ENCODE data around the gene PCSK7.
"Not testable (repeated sequence)": the region's sequence is repeated elsewhere in the genome, so short reads cannot be mapped to it uniquely, and the experiment has no call there.

The PCSK7 gene

DNA sequence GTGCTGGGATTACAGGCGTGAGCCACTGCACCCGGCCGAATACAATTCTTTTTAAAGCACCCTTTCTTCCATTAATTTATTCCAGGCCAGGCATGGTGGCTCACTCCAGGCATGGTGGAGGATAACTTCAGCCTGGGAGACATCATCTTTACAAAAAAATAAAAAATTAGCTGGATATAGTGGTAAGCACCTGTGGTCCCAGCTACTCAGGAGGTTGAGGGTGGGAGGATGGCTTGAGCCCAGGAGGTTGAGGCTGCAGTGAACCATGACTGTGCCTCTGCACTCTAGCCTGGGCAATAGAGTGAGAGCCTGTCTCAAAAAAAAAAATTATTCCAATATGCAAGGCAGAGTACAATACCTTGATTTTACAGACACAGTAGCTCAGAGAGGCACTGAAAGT is 21.3 kb downstream of the PCSK7 start:
- Mint-ChIP-seq H3K4me1 (ENCODE audit: low read depth) (peaks cover 4% of the 10 kb centered on the region), H3K36me3 (ENCODE audit: low read depth) (peaks cover 26% of the 10 kb centered on the region), H3K27ac (no peak overlapping the region), H3K9me3 (no peaks in the 10 kb centered on the region), H3K27me3 (ENCODE audit: low read depth) (no peaks in the 10 kb centered on the region), H3K4me3 (no peak overlapping the region)

DNA sequence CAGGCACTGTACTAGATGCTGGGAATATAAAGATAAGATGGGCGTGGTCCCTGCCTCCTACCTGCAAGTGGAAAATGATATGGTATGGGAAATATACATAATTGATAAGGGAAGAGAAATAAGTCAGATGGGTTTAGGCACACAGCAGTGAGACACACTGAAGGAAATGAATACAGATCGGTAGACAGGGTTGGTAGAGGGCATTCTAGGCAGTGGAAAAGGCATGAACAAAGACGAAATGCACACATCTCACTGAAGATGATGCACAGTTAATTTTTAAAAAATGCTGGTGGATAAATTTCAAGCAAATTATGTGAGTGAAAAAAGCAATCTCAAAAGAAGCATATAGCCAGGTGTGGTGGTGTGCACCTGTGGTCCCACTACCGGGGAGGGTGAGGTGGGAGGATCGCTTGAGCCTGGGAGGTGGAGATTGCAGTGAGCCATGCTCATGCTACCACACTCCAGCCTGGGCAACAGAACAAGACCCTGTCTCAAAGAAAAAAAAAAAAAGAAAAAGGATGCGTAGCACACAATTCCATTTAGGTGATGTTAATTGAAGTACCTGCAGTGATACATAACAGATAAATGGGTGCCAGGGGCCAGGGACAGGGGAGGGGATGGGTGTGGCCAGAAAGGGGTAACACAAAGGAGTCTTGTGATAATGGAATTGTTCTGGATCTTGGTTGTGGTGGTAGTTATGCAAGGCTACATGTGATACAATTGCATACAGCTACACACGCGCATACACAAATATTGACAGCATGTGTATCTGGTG is 22.3 kb downstream of the PCSK7 start:
- not testable (repeated sequence) for H3K4me1 Mint-ChIP-seq (ENCODE audit: low read depth); H3K4me3 Mint-ChIP-seq; H3K9me3 Mint-ChIP-seq; H3K27ac Mint-ChIP-seq; H3K27me3 Mint-ChIP-seq (ENCODE audit: low read depth)
- H3K36me3 Mint-ChIP-seq (ENCODE audit: low read depth), result peaks cover 33% of the 10 kb centered on the region

DNA sequence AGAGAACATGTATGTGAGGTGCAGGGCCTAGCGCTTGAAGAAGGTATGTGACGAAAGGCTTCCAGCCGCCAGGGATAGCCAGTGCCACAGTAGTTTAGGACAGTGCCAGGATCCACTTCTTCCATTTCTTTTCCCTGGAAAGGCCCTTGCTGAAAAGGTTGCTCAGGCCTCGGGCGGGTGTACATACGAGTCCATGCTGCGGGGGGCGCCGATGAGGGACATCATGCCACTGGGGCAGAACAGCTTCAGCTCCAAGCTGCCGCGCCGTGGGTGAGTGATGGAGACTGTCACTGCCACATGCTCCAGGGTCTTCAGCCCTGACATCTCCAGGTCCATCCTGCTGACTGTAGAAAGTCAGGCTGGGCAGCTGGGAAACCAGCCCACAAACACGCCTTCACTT is 23.2 kb downstream of the PCSK7 start:
- not testable (repeated sequence) for H3K27me3 Mint-ChIP-seq (ENCODE audit: low read depth); H3K4me1 Mint-ChIP-seq (ENCODE audit: low read depth); H3K9me3 Mint-ChIP-seq; H3K27ac Mint-ChIP-seq; H3K4me3 Mint-ChIP-seq
- H3K36me3 Mint-ChIP-seq (ENCODE audit: low read depth), result peaks cover 32% of the 10 kb centered on the region

DNA sequence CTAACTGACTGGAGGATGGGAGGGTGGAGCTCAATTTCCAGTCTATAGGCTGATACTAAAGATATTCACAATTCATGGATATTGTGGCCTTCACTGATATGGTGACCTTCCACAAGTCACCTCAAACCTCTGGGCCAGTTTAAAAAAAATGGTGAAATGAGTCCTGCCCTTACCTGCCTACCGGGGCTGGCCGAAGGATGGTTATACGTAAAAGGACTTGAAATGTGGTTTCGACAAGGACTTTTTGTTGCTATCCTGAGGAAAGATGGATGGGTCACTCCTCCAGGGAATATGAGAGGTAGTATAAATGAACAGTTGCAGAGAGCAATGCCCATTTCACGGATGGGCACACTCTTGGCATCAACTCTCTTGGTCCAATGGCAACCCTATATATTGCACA is 24.4 kb downstream of the PCSK7 start:
- H3K9me3 Mint-ChIP-seq; H3K4me3 Mint-ChIP-seq; H3K4me1 Mint-ChIP-seq (ENCODE audit: low read depth); H3K27me3 Mint-ChIP-seq (ENCODE audit: low read depth); H3K27ac Mint-ChIP-seq: not testable (repeated sequence)
- H3K36me3 Mint-ChIP-seq (ENCODE audit: low read depth), result peaks cover 25% of the 10 kb centered on the region

DNA sequence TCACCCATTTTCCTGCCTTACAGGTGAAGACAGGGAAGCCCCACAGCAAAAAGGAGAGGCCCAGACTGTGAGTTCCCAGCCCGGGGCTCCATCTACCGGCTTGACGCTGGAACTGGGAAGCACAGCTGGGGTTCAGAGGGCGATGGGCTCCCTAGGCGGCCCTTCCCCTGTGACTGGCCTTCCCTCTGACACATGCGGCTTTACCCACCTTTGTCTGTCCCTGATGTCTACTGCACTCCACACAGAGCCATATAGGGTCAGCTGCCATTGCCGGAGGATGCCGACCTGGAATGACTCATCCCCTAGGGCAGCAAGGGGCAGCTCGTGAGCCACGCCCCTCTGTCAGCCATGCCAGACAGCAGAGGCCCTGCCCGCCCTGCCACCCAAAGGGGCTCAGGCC is 25.0 kb downstream of the PCSK7 start:
- not testable (repeated sequence) for H3K9me3 Mint-ChIP-seq; H3K4me3 Mint-ChIP-seq; H3K27me3 Mint-ChIP-seq (ENCODE audit: low read depth); H3K4me1 Mint-ChIP-seq (ENCODE audit: low read depth); H3K27ac Mint-ChIP-seq
- H3K36me3 Mint-ChIP-seq (ENCODE audit: low read depth), result peaks cover 25% of the 10 kb centered on the region

DNA sequence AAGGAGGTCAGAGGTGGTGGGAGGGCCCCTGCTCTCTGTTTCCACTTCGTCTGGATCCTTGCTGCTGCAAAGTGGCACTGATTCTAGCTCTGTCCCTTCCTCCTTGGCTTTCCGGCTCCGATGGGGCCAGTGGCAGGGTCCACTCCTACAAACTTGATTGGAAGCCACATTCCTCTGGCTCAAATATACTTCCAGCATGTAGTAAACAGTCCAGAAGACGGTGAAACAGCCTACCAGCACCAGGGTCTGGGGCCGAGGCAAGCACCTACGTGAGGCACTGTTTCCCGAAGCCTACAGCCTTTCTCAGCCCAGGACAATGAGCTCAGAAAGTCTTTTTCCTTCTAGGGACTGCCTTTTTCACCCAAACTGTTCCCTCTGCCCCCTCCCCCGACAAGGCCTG is 25.8 kb downstream of the PCSK7 start:
- not testable (repeated sequence) for H3K4me1 Mint-ChIP-seq (ENCODE audit: low read depth); H3K27ac Mint-ChIP-seq; H3K27me3 Mint-ChIP-seq (ENCODE audit: low read depth); H3K4me3 Mint-ChIP-seq; H3K9me3 Mint-ChIP-seq
- H3K36me3 Mint-ChIP-seq (ENCODE audit: low read depth), result peaks cover 20% of the 10 kb centered on the region

DNA sequence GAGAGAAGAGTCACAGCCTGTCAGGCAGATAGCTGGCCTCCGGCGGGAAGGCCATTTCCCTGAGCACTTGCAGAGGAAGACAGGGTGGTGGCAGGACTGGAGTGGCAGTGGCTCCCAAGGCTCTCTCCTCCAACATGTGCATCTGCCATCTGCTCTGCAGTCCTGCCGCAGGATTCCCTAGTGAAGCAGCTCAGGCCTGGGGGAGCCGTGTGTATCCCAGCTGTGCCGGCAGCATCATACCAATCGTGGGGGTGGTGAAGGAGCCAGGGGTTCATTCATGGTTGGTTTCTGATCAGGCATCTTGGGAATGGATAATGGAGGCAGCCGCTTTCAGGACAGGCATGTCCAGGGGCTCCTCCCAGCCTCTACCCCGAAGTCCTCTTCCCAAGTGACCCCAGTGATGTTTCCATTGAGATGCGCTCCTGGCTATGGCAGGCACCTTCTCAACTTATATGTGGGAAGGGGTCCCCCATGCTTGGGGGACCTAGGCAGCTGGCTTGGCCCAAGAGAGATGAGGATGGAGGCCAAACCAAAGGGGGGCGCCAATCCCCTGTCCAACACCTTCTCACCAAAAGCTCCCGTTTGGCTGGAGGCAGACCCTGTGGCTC is 26.6 kb downstream of the PCSK7 start:
- Mint-ChIP-seq H3K36me3 (ENCODE audit: low read depth) (peaks cover 20% of the 10 kb centered on the region), H3K27ac (no peak overlapping the region), H3K27me3 (ENCODE audit: low read depth) (no peaks in the 10 kb centered on the region), H3K4me1 (ENCODE audit: low read depth) (no peaks in the 10 kb centered on the region), H3K9me3 (no peaks in the 10 kb centered on the region), H3K4me3 (no peak overlapping the region)

DNA sequence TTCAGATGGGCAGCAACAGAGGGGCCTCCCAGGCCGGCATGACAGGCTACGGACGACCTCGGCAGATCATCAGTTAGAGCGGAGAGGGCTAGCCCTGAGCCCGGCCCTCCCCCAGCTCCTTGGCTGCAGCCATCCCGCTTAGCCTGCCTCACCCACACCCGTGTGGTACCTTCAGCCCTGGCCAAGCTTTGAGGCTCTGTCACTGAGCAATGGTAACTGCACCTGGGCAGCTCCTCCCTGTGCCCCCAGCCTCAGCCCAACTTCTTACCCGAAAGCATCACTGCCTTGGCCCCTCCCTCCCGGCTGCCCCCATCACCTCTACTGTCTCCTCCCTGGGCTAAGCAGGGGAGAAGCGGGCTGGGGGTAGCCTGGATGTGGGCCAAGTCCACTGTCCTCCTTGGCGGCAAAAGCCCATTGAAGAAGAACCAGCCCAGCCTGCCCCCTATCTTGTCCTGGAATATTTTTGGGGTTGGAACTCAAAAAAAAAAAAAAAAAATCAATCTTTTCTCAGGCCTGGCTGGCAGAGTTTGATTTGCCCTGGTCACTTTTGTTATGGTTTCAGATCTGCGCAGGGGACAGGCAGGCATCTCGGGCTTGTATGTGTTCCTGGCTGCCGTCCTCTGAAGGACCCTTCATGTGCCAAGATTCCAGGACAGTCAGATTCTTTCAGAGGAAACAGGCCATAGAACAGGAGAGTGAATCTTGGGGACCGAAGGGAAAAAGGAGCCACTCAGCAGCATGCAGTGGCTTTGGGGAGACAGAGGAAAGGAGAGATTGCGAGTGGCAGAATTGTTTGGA is 27.4 kb downstream of the PCSK7 start:
- Mint-ChIP-seq H3K4me3 (no peak overlapping the region), H3K9me3 (no peaks in the 10 kb centered on the region), H3K27ac (no peak overlapping the region), H3K27me3 (ENCODE audit: low read depth) (no peaks in the 10 kb centered on the region), H3K36me3 (ENCODE audit: low read depth) (peaks cover 17% of the 10 kb centered on the region), H3K4me1 (ENCODE audit: low read depth) (no peaks in the 10 kb centered on the region)

DNA sequence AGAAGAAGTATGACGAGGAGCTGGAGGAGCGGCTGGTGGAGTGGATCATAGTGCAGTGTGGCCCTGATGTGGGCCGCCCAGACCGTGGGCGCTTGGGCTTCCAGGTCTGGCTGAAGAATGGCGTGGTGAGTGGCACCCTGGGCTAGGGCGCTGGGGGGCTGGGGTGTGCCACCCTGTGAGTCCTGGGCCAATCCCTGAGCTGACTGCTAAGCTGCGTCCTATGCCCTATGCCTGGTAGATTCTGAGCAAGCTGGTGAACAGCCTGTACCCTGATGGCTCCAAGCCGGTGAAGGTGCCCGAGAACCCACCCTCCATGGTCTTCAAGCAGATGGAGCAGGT is 28.8 kb downstream of the PCSK7 start:
- Mint-ChIP-seq H3K27me3 (ENCODE audit: low read depth) (no peaks in the 10 kb centered on the region), H3K4me1 (ENCODE audit: low read depth) (no peaks in the 10 kb centered on the region), H3K9me3 (no peaks in the 10 kb centered on the region), H3K36me3 (ENCODE audit: low read depth) (peaks cover 16% of the 10 kb centered on the region), H3K4me3 (no peak overlapping the region), H3K27ac (no peak overlapping the region)

DNA sequence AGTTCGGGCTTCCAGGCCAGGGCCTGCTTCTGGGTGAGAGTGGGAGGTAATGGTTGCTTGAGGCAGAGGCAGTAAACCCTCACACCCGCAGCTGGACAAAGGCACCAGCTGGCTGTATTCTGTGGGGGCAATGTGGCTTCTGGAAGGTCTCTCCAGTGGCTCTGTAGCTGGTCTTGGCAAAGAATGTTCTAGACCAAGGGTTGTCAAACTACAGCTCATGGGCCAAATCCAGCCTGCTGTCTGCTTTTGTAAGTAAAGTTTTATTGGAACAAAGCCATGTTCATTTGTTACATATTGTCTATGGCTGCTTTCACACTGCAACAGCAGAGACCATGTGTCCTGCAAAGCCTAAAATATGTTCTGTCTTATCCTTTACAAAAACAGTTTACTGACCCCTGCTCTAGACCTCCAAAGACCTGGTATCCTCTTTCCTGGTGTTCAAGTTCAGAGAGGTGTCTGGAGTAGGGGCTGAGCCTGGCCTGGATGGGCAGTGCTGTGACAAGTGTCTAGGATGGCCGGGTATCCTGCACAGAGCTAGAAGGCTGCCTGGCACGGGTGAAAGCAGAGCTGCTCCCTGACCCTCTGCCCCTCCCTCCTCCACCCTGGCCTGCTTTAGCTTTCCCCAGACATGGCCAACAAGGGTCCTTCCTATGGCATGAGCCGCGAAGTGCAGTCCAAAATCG is 29.3 kb downstream of the PCSK7 start:
- no peak overlapping the region for H3K27ac Mint-ChIP-seq
- H3K9me3 Mint-ChIP-seq, result no peaks in the 10 kb centered on the region
- peaks cover 16% of the 10 kb centered on the region for H3K36me3 Mint-ChIP-seq (ENCODE audit: low read depth)
- no peaks in the 10 kb centered on the region for H3K4me1 Mint-ChIP-seq (ENCODE audit: low read depth)
- no peak overlapping the region for H3K4me3 Mint-ChIP-seq
- H3K27me3 Mint-ChIP-seq (ENCODE audit: low read depth), result no peaks in the 10 kb centered on the region

DNA sequence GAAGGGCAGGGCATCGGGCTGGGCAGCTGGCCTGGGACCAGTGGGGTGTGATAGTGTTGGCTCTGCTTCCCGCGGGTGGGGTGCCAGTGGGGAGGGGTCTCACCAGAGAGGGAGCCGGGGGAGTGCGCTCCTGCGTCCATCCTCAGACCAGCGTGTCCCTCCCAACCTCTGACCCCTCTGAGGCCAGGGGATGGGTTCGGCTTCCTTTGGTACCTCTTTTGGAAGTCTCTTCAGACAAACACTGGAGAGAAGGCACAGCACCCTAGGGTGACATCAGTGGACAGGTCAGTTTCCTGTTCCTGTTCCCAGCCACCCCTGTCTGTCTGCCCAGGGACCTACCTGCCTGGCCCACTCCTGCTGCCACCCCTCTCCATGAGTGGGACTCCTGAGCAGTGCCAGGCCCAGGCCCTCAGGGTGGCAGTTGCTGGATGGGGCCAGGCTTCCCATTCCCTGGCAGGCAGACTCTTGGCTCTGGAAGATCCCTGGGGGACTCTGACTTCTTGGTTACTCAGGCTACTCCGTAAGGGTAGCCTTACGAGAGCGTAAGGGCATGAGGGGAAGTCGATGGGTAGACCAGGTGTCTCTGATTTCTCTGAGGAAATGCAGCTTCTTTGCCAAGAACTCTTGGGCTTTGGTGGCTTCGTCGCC is 30.1 kb downstream of the PCSK7 start:
- no peaks in the 10 kb centered on the region for H3K9me3 Mint-ChIP-seq
- peaks cover 16% of the 10 kb centered on the region for H3K36me3 Mint-ChIP-seq (ENCODE audit: low read depth)
- no peaks in the 10 kb centered on the region for H3K27me3 Mint-ChIP-seq (ENCODE audit: low read depth)
- H3K4me1 Mint-ChIP-seq (ENCODE audit: low read depth), result no peaks in the 10 kb centered on the region
- H3K27ac Mint-ChIP-seq, result no peak overlapping the region
- no peak overlapping the region for H3K4me3 Mint-ChIP-seq

DNA sequence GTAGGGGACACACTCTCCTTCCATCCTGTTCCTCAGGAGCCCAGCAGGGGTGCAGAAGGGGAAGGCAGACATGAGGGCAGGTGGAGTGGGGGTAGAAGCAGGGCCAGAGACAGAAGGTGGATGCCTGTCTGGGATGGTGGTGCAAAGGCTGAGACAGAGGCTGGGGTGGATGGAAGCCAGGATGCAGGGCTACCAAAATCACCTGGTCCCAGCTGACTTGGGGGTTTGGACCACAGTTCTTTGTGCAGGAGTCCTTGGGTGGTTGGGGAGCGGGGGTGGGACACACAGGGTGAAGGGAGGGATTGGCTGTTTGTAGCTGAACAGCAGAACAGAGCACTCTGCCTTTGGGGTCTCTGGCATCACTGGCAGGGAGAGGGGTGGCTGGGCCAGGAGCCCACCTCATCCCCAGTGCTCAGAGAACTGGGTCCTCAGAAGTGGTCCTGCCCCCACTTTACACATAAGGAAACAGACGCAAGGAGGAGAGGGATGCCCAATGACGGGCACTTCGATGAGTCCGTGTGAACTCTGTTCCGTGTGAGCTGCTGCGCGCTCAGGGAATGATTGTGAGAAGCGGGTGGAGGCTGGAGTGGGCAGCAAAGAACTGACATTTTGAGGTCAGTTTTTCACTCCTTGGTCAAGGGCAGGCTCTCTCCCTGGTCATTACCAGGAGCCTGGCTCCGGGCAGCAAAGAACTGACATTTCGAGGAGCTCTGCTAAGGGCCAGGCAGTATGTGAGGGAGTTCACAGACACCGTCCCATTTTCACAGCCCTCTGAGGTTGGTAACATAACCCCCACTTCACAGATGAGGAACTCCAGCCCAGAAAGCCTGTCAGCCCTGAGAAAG is 30.8 kb downstream of the PCSK7 start:
- H3K36me3 Mint-ChIP-seq (ENCODE audit: low read depth), result peaks cover 18% of the 10 kb centered on the region
- no peak overlapping the region for H3K27ac Mint-ChIP-seq
- no peak overlapping the region for H3K4me3 Mint-ChIP-seq
- no peaks in the 10 kb centered on the region for H3K4me1 Mint-ChIP-seq (ENCODE audit: low read depth)
- H3K9me3 Mint-ChIP-seq, result no peaks in the 10 kb centered on the region
- H3K27me3 Mint-ChIP-seq (ENCODE audit: low read depth), result no peaks in the 10 kb centered on the region

DNA sequence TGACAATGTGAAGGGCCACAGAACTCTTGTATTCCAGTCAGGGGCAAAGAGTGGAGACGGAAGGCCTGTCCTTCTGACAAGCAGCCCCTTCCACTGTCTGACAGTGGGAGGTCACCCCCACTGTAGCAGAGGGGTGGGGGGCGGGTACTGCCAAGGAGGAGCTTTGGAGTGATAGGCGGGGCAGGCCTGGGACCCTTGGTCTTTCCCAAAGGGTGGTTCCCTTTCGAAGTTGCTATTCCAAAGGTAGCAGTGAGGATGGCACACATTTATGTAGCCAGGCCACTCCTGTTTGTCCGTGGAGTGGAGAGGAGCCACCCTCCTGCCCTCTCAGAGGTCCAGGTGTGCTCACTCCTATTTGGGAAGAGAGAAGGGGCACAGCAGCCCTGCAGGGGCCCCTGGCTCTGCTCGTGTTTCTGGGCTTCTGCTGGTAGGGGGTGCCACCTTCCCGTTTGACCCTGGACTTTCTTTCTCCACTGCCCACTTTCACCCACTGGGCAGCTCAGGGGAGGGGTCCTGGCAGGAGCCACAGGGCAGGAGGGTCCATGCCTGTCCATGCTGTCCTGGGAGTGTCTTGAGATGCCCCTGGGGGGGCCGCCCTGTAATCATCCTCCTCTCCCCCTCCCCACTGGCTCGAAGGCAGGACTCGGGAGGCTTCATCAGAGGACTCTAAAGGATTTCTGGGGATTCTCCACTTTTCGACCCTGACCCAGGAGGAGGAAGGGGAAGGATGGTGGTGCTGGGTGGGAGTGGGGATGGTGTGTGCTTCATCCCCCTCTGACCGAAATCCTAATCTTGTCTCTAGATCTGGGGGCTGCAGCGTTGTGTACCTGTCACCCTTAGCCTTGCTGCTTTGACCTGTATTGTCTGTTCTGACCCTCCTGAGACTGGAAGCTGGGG is 31.7 kb downstream of the PCSK7 start:
- Mint-ChIP-seq H3K27me3 (ENCODE audit: low read depth) (no peaks in the 10 kb centered on the region), H3K9me3 (no peaks in the 10 kb centered on the region), H3K4me3 (no peak overlapping the region), H3K27ac (no peak overlapping the region), H3K4me1 (ENCODE audit: low read depth) (no peaks in the 10 kb centered on the region), H3K36me3 (ENCODE audit: low read depth) (peaks cover 13% of the 10 kb centered on the region)

All from T-helper 1 cell treated with Interleukin-12 subunit alpha and Interleukin-12 subunit beta and Interleukin-4 antibody, amounts not matched to agents 30 μg/mL and 1 μg/mL, for 36 hours (primary cell).